Measurements from ENCODE around the gene FMNL2. TPM values are rescaled to one million over a fixed set of nuclear protein-coding genes. Genes with fewer than 3 reads are reported as not detected.

Gene FMNL2
- total RNA-seq, 1 experiment from 2014 or later: 33.6 TPM

GRCh38 chr2:152344579-152345195, 9.7 kb downstream of the FMNL2 start:
- no peaks in the 10 kb centered on the region; the same call in 1 of the 2 replicates for H3K36me3 ChIP-seq (ENCODE audit: control insufficient read depth, insufficient read depth, low read length)
- no peak for DNase-seq (ENCODE audit: low read depth, low spot score)
- ATAC-seq: no peak
- H3K27ac ChIP-seq (ENCODE audit: low read length): no peak overlapping the region
- ChIA-PET CTCF (no interaction called here), POLR2A (no interaction called here)
- BruUV-seq (replicated peaks): no TSS peak
- intact Hi-C loops (cut with micrococcal nuclease; ENCODE audit: unreplicated experiment) (no loop called here), in situ Hi-C loops (cut with HindIII; ENCODE audit: low pct_unique_long_range_greater_than_20kb, low sequenced_read_pairs) (no loop called here)
- no peaks in the 10 kb centered on the region for H3K9me3 ChIP-seq (ENCODE audit: control insufficient read depth, insufficient read depth, low read depth, low read length)
- no peak for TF ChIP-seq CTCF (IDR thresholded peaks at IDR 0.05)
- TF ChIP-seq TCF7L2 (IDR thresholded peaks at IDR 0.05; ENCODE audit: low read depth, low read length): no peak
- TF ChIP-seq POLR2AphosphoS5 (IDR thresholded peaks at IDR 0.05; ENCODE audit: low read depth, low read length): no peak
- no peak for TF ChIP-seq SIN3A (IDR thresholded peaks at IDR 0.05; ENCODE audit: borderline replicate concordance, insufficient read depth, low read depth, low read length)
- TF ChIP-seq REST (IDR thresholded peaks at IDR 0.05; ENCODE audit: insufficient read depth in 1 of 2, low read depth in 2 of 2, low read length in 1 of 2): no peak
- H3K27me3 ChIP-seq (ENCODE audit: control insufficient read depth, insufficient read depth, low read length): no peaks in the 10 kb centered on the region
- H3K4me3 ChIP-seq (ENCODE audit: low read depth in 2 of 2, low read length in 2 of 2): no peak overlapping the region
- peaks cover 3% of the 10 kb centered on the region for H3K4me1 ChIP-seq (ENCODE audit: control insufficient read depth, insufficient read depth, low read length)

- DNase-seq (ENCODE audit: low read depth, low spot score) (no peak), ATAC-seq (no peak)
- no TSS peak for BruUV-seq (replicated peaks)
- H3K36me3 ChIP-seq (ENCODE audit: control insufficient read depth, insufficient read depth, low read length): no peaks in the 10 kb centered on the region; the same call in 1 of the 2 replicates
- H3K27me3 ChIP-seq (ENCODE audit: control insufficient read depth, insufficient read depth, low read length): no peaks in the 10 kb centered on the region
- no peaks in the 10 kb centered on the region for H3K9me3 ChIP-seq (ENCODE audit: control insufficient read depth, insufficient read depth, low read depth, low read length)
- ChIA-PET CTCF (no interaction called here), POLR2A (no interaction called here)
- H3K4me3 ChIP-seq (ENCODE audit: low read depth in 2 of 2, low read length in 2 of 2): no peak overlapping the region
- H3K27ac ChIP-seq (ENCODE audit: low read length): no peak overlapping the region
- no peak for TF ChIP-seq POLR2AphosphoS5 (IDR thresholded peaks at IDR 0.05; ENCODE audit: low read depth, low read length)
- no peak for TF ChIP-seq CTCF (IDR thresholded peaks at IDR 0.05)
- no peak for TF ChIP-seq REST (IDR thresholded peaks at IDR 0.05; ENCODE audit: insufficient read depth in 1 of 2, low read depth in 2 of 2, low read length in 1 of 2)
- no peak for TF ChIP-seq SIN3A (IDR thresholded peaks at IDR 0.05; ENCODE audit: borderline replicate concordance, insufficient read depth, low read depth, low read length)
- no peak for TF ChIP-seq TCF7L2 (IDR thresholded peaks at IDR 0.05; ENCODE audit: low read depth, low read length)
- intact Hi-C loops (cut with micrococcal nuclease; ENCODE audit: unreplicated experiment): no loop called here
- in situ Hi-C loops (cut with HindIII; ENCODE audit: low pct_unique_long_range_greater_than_20kb, low sequenced_read_pairs): no loop called here
- no peaks in the 10 kb centered on the region; the same call in 1 of the 2 replicates for H3K4me1 ChIP-seq (ENCODE audit: control insufficient read depth, insufficient read depth, low read length)
Measured at GRCh38 chr2:152347076-152347475, 12.1 kb downstream of the FMNL2 start.

All from Panc1 (cell line).